HepG2 (cell line): ENCODE data around the gene RAB3GAP1. TPM values are rescaled to one million over a fixed set of nuclear protein-coding genes. Genes with fewer than 3 reads are reported as not detected.

Experiments used
- HDAC2 ChIP-seq: sonication (generic); formaldehyde crosslinking; IDR thresholded peaks from 2 replicates; pipeline ENCODE4 v1.4.0; 2020; ENCODE audit warnings: missing genetic modification reagents
- HOXD1 ChIP-seq: sonication (generic); formaldehyde crosslinking; IDR thresholded peaks from 2 replicates; pipeline ENCODE4 v1.5.0; 2020; ENCODE audit warnings: missing genetic modification reagents
- IRF2 ChIP-seq: IDR thresholded peaks from 2 replicates; pipeline ENCODE4 v1.6.1; 2018; ENCODE audit warnings: missing genetic modification reagents, missing compliant biosample characterization
- KLF12 ChIP-seq: sonication (generic); formaldehyde crosslinking; IDR thresholded peaks from 2 replicates; pipeline ENCODE4 v1.4.0; 2020; ENCODE audit warnings: missing genetic modification reagents, borderline replicate concordance
- KLF16 ChIP-seq, 2 experiments: sonication (generic) in 1 of 2; formaldehyde crosslinking in 1 of 2; IDR thresholded peaks; 2 replicates each; pipeline versions ENCODE4 v1.6.1 to v1.8.0; 2016 to 2023; ENCODE audit warnings: missing genetic modification reagents in 2 of 2, missing compliant biosample characterization in 1 of 2
- MIXL1 ChIP-seq: IDR thresholded peaks from 2 replicates; pipeline ENCODE4 v1.6.1; 2016
- NPAS2 ChIP-seq: sonication (generic); formaldehyde crosslinking; IDR thresholded peaks from 2 replicates; pipeline ENCODE4 v1.8.0; 2022; ENCODE audit warnings: mild to moderate bottlenecking, missing genetic modification reagents, borderline replicate concordance
- REPIN1 ChIP-seq: sonication (generic); formaldehyde crosslinking; IDR thresholded peaks from 2 replicates; pipeline ENCODE4 v1.8.0; 2022; ENCODE audit warnings: missing genetic modification reagents, low read depth, mild to moderate bottlenecking, borderline replicate concordance
- SMARCC2 ChIP-seq: fragments of 450-650 bp; IDR thresholded peaks from 2 replicates; pipeline ENCODE4 v1.6.1; 2017; ENCODE audit warnings: antibody characterized with exemption, mild to moderate bottlenecking
- SP2 ChIP-seq: sonication (generic); formaldehyde crosslinking; IDR thresholded peaks from 2 replicates; pipeline ENCODE4 v1.5.1; 2020; ENCODE audit warnings: mild to moderate bottlenecking, missing genetic modification reagents
- TCF7L2 ChIP-seq: IDR thresholded peaks from 2 replicates; pipeline ENCODE4 v1.6.1; 2011; ENCODE audit warnings: mild to moderate bottlenecking, low read depth, low read length, moderate library complexity
- XRCC5 ChIP-seq: fragments of 200-400 bp; formaldehyde crosslinking; optimal IDR thresholded peaks from 2 replicates; pipeline ENCODE3; 2017; ENCODE audit warnings: mild to moderate bottlenecking, low read length
- ZFAT ChIP-seq: sonication (generic); formaldehyde crosslinking; conservative IDR thresholded peaks from 2 replicates; pipeline ENCODE4 v1.8.1; 2023; ENCODE audit warnings: missing genetic modification reagents, inconsistent platforms
- ZFP41 ChIP-seq: sonication (generic); formaldehyde crosslinking; IDR thresholded peaks from 2 replicates; pipeline ENCODE4 v1.4.0; 2020; ENCODE audit warnings: mild to moderate bottlenecking, missing genetic modification reagents, borderline replicate concordance
- ZNF230 ChIP-seq: sonication (generic); formaldehyde crosslinking; IDR thresholded peaks from 2 replicates; pipeline ENCODE4 v1.4.0; 2020; ENCODE audit warnings: mild to moderate bottlenecking, missing genetic modification reagents
- ZNF260 ChIP-seq: sonication (generic); formaldehyde crosslinking; IDR thresholded peaks from 2 replicates; pipeline ENCODE4 v1.4.0; 2020; ENCODE audit warnings: missing genetic modification reagents, low read depth, mild to moderate bottlenecking, borderline replicate concordance
- ZNF460 ChIP-seq: sonication (generic); formaldehyde crosslinking; IDR thresholded peaks from 2 replicates; pipeline ENCODE4 v1.5.1; 2020; ENCODE audit warnings: missing genetic modification reagents, mild to moderate bottlenecking, borderline replicate concordance
- ZNF512B ChIP-seq: sonication (generic); formaldehyde crosslinking; IDR thresholded peaks from 2 replicates; pipeline ENCODE4 v1.5.1; 2020; ENCODE audit warnings: missing genetic modification reagents, mild to moderate bottlenecking, borderline replicate concordance
- ZNF670 ChIP-seq: sonication (generic); formaldehyde crosslinking; IDR thresholded peaks from 2 replicates; pipeline ENCODE4 v1.8.0; 2022; ENCODE audit warnings: mild to moderate bottlenecking, missing genetic modification reagents, borderline replicate concordance
- polyA plus RNA-seq, 8 experiments: library from polyadenylated mRNA; depleted of rRNA in 3 of 8; stranded (reverse) in 7 of 8; unstranded in 1 of 8; fragments of >200 nt; fragmentation: Illumina TruSeq in 4 of 8; extraction: Trizol in 4 of 8; gene quantifications; 2 replicates each; pipeline versions ENCODE4 v1.2.1 to v1.2.3, GENCODE V29; 2011 to 2016; ENCODE audit warnings: low read depth in 4 of 8, missing spikeins in 1 of 8, mixed read lengths in 1 of 8; ENCODE audit not compliant: insufficient read depth in 1 of 8
- total RNA-seq, 5 experiments: library from RNA; depleted of rRNA; stranded (reverse); fragments of >200 nt; fragmentation: Illumina TruSeq; extraction: Trizol; gene quantifications; 2 replicates each; pipeline ENCODE4 v1.2.3, GENCODE V29; 2016; ENCODE audit warnings: low read depth in 1 of 5
- TF ChIP-seq, protein P1 (sequence below): sonication (generic); formaldehyde crosslinking; IDR thresholded peaks from 2 replicates; pipeline ENCODE4 v1.4.0; 2020; ENCODE audit warnings: mild to moderate bottlenecking, missing genetic modification reagents
- TF ChIP-seq, protein P2 (sequence below): sonication (generic); formaldehyde crosslinking; IDR thresholded peaks from 2 replicates; pipeline ENCODE4 v1.5.0; 2020; ENCODE audit warnings: missing genetic modification reagents
- TF ChIP-seq, protein P3 (sequence below): sonication (generic); formaldehyde crosslinking; IDR thresholded peaks from 2 replicates; pipeline ENCODE4 v1.4.0; 2020; ENCODE audit warnings: mild to moderate bottlenecking, missing genetic modification reagents
- TF ChIP-seq, protein P4 (sequence below): sonication (generic); formaldehyde crosslinking; IDR thresholded peaks from 2 replicates; pipeline ENCODE4 v1.5.0; 2020; ENCODE audit warnings: missing genetic modification reagents

Gene RAB3GAP1
- total and polyA plus RNA-seq, 2 of the 13 experiments (the other 11 are each of a cell fraction or from before 2014, with no cell fraction given) = 15.2 to 48.8 TPM

GRCh38 chr2:135004005-135004746 lies 47.9 kb upstream of the RAB3GAP1 start (continued):
- TF ChIP-seq ZNF230 = no peak
- TF ChIP-seq KLF16 (CRISPR knock-in tag; IDR thresholded peaks at IDR 0.05) = peak in 1 of 2 experiments; percentile 61; a peak in 1 of 4 replicates
- TF ChIP-seq SMARCC2 = no peak
- no peak for TF ChIP-seq ZNF670 (CRISPR knock-in tag)
- TF ChIP-seq, protein P1, sequence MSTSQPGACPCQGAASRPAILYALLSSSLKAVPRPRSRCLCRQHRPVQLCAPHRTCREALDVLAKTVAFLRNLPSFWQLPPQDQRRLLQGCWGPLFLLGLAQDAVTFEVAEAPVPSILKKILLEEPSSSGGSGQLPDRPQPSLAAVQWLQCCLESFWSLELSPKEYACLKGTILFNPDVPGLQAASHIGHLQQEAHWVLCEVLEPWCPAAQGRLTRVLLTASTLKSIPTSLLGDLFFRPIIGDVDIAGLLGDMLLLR (CRISPR knock-in tag) = 0 out of 2 replicates have a peak, but pooled peaks have one; percentile 60
- no peak for TF ChIP-seq TCF7L2
- TF ChIP-seq ZFP41 (CRISPR knock-in tag) = no peak
- TF ChIP-seq ZNF460 (CRISPR knock-in tag) = no peak
- TF ChIP-seq XRCC5 = peak; percentile 87
- peak; percentile 73; the same call in 1 of the 2 replicates for TF ChIP-seq IRF2 (CRISPR knock-in tag)
- TF ChIP-seq KLF12 = no peak
- no peak; the same call in 1 of the 2 replicates for TF ChIP-seq ZNF512B (CRISPR knock-in tag)
- TF ChIP-seq HDAC2 (CRISPR knock-in tag) = no peak
- TF ChIP-seq ZNF260 = no peak
- 0 out of 2 replicates have a peak, but pooled peaks have one; percentile 61 for TF ChIP-seq MIXL1 (CRISPR knock-in tag)
- TF ChIP-seq, protein P2, sequence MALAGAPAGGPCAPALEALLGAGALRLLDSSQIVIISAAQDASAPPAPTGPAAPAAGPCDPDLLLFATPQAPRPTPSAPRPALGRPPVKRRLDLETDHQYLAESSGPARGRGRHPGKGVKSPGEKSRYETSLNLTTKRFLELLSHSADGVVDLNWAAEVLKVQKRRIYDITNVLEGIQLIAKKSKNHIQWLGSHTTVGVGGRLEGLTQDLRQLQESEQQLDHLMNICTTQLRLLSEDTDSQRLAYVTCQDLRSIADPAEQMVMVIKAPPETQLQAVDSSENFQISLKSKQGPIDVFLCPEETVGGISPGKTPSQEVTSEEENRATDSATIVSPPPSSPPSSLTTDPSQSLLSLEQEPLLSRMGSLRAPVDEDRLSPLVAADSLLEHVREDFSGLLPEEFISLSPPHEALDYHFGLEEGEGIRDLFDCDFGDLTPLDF = no peak
- TF ChIP-seq NPAS2 (CRISPR knock-in tag) = no peak
- TF ChIP-seq, protein P3, sequence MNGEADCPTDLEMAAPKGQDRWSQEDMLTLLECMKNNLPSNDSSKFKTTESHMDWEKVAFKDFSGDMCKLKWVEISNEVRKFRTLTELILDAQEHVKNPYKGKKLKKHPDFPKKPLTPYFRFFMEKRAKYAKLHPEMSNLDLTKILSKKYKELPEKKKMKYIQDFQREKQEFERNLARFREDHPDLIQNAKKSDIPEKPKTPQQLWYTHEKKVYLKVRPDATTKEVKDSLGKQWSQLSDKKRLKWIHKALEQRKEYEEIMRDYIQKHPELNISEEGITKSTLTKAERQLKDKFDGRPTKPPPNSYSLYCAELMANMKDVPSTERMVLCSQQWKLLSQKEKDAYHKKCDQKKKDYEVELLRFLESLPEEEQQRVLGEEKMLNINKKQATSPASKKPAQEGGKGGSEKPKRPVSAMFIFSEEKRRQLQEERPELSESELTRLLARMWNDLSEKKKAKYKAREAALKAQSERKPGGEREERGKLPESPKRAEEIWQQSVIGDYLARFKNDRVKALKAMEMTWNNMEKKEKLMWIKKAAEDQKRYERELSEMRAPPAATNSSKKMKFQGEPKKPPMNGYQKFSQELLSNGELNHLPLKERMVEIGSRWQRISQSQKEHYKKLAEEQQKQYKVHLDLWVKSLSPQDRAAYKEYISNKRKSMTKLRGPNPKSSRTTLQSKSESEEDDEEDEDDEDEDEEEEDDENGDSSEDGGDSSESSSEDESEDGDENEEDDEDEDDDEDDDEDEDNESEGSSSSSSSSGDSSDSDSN (CRISPR knock-in tag) = no peak
- no peak for TF ChIP-seq SP2 (CRISPR knock-in tag)
- TF ChIP-seq, protein P4, sequence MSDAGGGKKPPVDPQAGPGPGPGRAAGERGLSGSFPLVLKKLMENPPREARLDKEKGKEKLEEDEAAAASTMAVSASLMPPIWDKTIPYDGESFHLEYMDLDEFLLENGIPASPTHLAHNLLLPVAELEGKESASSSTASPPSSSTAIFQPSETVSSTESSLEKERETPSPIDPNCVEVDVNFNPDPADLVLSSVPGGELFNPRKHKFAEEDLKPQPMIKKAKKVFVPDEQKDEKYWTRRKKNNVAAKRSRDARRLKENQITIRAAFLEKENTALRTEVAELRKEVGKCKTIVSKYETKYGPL (CRISPR knock-in tag) = no peak
- no peak for TF ChIP-seq ZFAT (CRISPR knock-in tag)
- no peak for TF ChIP-seq HOXD1
- TF ChIP-seq REPIN1 (CRISPR knock-in tag) = 0 out of 2 replicates have a peak, but pooled peaks have one; percentile 24
